A673 (cell line): ENCODE measurements around the gene SETMAR. TPM values are rescaled to one million over a fixed set of nuclear protein-coding genes. Genes with fewer than 3 reads are reported as not detected.

Source experiments
- BruUV-seq: library from RNA; stranded (reverse); fragments of 400-500 nt; replicated peaks from 2 replicates; lab custom pipeline; 2021; lab: Mats Ljungman, UMichigan
- CTCF ChIA-PET: fragments of 300-600 bp; sonication (Branson Sonifier 250); formaldehyde crosslinking; loops from one replicate; lab custom pipeline; 2022; ENCODE audit warnings: antibody characterized with exemption; lab: Charles Lee
- POLR2A ChIA-PET: fragments of 300-600 bp; sonication (Branson Sonifier 250); formaldehyde crosslinking; loops from one replicate; lab custom pipeline; 2022; ENCODE audit warnings: antibody characterized with exemption; ENCODE audit not compliant: low non-redundant PET; lab: Charles Lee
- DNase-seq: peaks from one replicate; pipeline ENCODE4 v3.0.0-alpha.2; 2015; ENCODE audit warnings: low spot score
- H3K27ac ChIP-seq: fragments of 200-600 bp; sonication (generic); 2 replicates; pipeline ENCODE4 v1.5.1; 2016; ENCODE audit warnings: mixed run types, low read depth, mild to moderate bottlenecking, mixed read lengths, antibody characterized with exemption, low read length; ENCODE audit not compliant: poor library complexity, severe bottlenecking
- H3K27me3 ChIP-seq: fragments of 200-600 bp; sonication (generic); replicated peaks from 2 replicates; pipeline ENCODE4 v1.6.1; 2017; ENCODE audit warnings: mixed run types, low read depth, mild to moderate bottlenecking, mixed read lengths, antibody characterized with exemption, low read length; ENCODE audit not compliant: insufficient read depth, poor library complexity
- H3K36me3 ChIP-seq: fragments of 200-600 bp; sonication (generic); 2 replicates; pipeline ENCODE4 v1.6.1; 2016; ENCODE audit warnings: mixed run types, mild to moderate bottlenecking, mixed read lengths, antibody characterized with exemption, low read length; ENCODE audit not compliant: insufficient read depth, poor library complexity, severe bottlenecking
- H3K4me1 ChIP-seq: fragments of 200-600 bp; sonication (generic); 2 replicates; pipeline ENCODE4 v1.6.1; 2017; ENCODE audit warnings: mixed run types, mild to moderate bottlenecking, mixed read lengths, antibody characterized with exemption, low read length; ENCODE audit not compliant: insufficient read depth, poor library complexity, severe bottlenecking
- H3K4me3 ChIP-seq: fragments of 200-600 bp; sonication (generic); 2 replicates; pipeline ENCODE4 v1.5.1; 2016; ENCODE audit warnings: low read depth, mixed run types, mild to moderate bottlenecking, mixed read lengths, low read length; ENCODE audit not compliant: poor library complexity, severe bottlenecking
- H3K9me3 ChIP-seq: fragments of 200-600 bp; sonication (generic); 2 replicates; pipeline ENCODE4 v1.6.1; 2016; ENCODE audit warnings: mixed run types, low read depth, mild to moderate bottlenecking, mixed read lengths, antibody characterized with exemption, low read length; ENCODE audit not compliant: poor library complexity, severe bottlenecking
- CTCF ChIP-seq: fragments of 300-800, 200-600 bp; sonication (generic); conservative IDR thresholded peaks from 2 replicates; pipeline ENCODE4 v1.5.1; 2017; ENCODE audit warnings: low read depth, mild to moderate bottlenecking, antibody characterized with exemption, low read length, moderate library complexity, mixed read lengths
- EZH2 ChIP-seq: fragments of 200-600 bp; sonication (generic); IDR thresholded peaks from 2 replicates; pipeline ENCODE4 v1.6.1; 2017; ENCODE audit warnings: borderline replicate concordance, low read depth, mild to moderate bottlenecking, mixed read lengths, antibody characterized with exemption, low read length; ENCODE audit not compliant: poor library complexity, severe bottlenecking
- intact Hi-C: fragments of 100-400 bp; cut with micrococcal nuclease; formaldehyde crosslinking; loops from one replicate; pipeline ENCODE4 v1.10.0; 2022; ENCODE audit not compliant: unreplicated experiment
- total RNA-seq: library from RNA; stranded (reverse); gene quantifications from 2 replicates; pipeline ENCODE4 v1.2.3, GENCODE V29; 2021

SETMAR gene
- total RNA-seq, 1 experiment from 2014 or later: 25.8 TPM

- no peak for DNase-seq
- no peak overlapping the region for H3K4me3 ChIP-seq
- no peak overlapping the region for H3K27ac ChIP-seq
- no peaks in the 10 kb centered on the region for H3K36me3 ChIP-seq
- no peaks in the 10 kb centered on the region for H3K4me1 ChIP-seq
- BruUV-seq: no TSS peak
- ChIA-PET POLR2A (no interaction called here), CTCF (no interaction called here)
- intact Hi-C loops: no loop called here
- no peaks in the 10 kb centered on the region for H3K9me3 ChIP-seq
- TF ChIP-seq EZH2 (no peak), CTCF (no peak)
- no peaks in the 10 kb centered on the region for H3K27me3 ChIP-seq
These were observed 32.8 kb downstream of the SETMAR start for GRCh38 chr3:4335840-4336562.

- Histone ChIP-seq H3K36me3 (no peaks in the 10 kb centered on the region), H3K4me1 (no peaks in the 10 kb centered on the region), H3K4me3 (no peak overlapping the region), H3K9me3 (no peaks in the 10 kb centered on the region), H3K27me3 (no peaks in the 10 kb centered on the region), H3K27ac (no peak overlapping the region)
- intact Hi-C loops: no loop called here
- no TSS peak for BruUV-seq
- CTCF ChIA-PET: interaction anchor here (1.0 kb wide), 1 partner anchor 13 kb away, joined by 3 read pairs; no protein-coding TSS in a partner anchor
- no peak for TF ChIP-seq CTCF
- no peak for TF ChIP-seq EZH2
- DNase-seq: no peak
- POLR2A ChIA-PET: no interaction called here
These were observed 33.8 kb downstream of the SETMAR start for GRCh38 chr3:4336850-4337546.

- POLR2A ChIA-PET: no interaction called here
- intact Hi-C loops: no loop called here
- H3K4me3 ChIP-seq: no peak overlapping the region
- CTCF ChIA-PET: interaction anchor here (0.7 kb wide), 1 partner anchor 56 kb away, joined by 3 read pairs; no protein-coding TSS in a partner anchor
- no TSS peak for BruUV-seq
- no peaks in the 10 kb centered on the region for H3K27me3 ChIP-seq
- H3K36me3 ChIP-seq: no peaks in the 10 kb centered on the region
- TF ChIP-seq EZH2 (no peak), CTCF (no peak)
- no peak overlapping the region for H3K27ac ChIP-seq
- H3K4me1 ChIP-seq: no peaks in the 10 kb centered on the region
- DNase-seq: no peak
- no peaks in the 10 kb centered on the region for H3K9me3 ChIP-seq
These were observed 35.6 kb downstream of the SETMAR start for GRCh38 chr3:4338751-4339150.
